HS-5 (cell line): Measurements from ENCODE around the gene CCSER2.
"Not testable (repeated sequence)": the region's sequence is repeated elsewhere in the genome, so short reads cannot be mapped to it uniquely, and the experiment has no call there.

Experiments used
- DNase-seq: peaks from one replicate; pipeline ENCODE4 v3.0.0-alpha.2; 2012; ENCODE audit warnings: low read depth

Gene CCSER2

GRCh38 chr10:84392181-84392580 lies 63.8 kb downstream of the CCSER2 start:
- DNase-seq = no peak

GRCh38 chr10:84395581-84395980 lies 67.2 kb downstream of the CCSER2 start:
- no peak for DNase-seq

GRCh38 chr10:84397735-84398144 lies 69.4 kb downstream of the CCSER2 start:
- no peak for DNase-seq

- DNase-seq = no peak
Measured at GRCh38 chr10:84398696-84399095, 70.3 kb downstream of the CCSER2 start.

- no peak for DNase-seq
Measured at GRCh38 chr10:84401854-84402611, 73.6 kb downstream of the CCSER2 start.

GRCh38 chr10:84404783-84405182 lies 76.4 kb downstream of the CCSER2 start:
- no peak for DNase-seq

GRCh38 chr10:84405662-84406061 lies 77.3 kb downstream of the CCSER2 start:
- DNase-seq = no peak

GRCh38 chr10:84406561-84406960 lies 78.2 kb downstream of the CCSER2 start:
- no peak for DNase-seq

- DNase-seq = no peak
Measured at GRCh38 chr10:84407388-84408049, 79.1 kb downstream of the CCSER2 start.

- DNase-seq = no peak
Measured at GRCh38 chr10:84412482-84412881, 84.1 kb downstream of the CCSER2 start.

GRCh38 chr10:84414110-84414509 lies 85.7 kb downstream of the CCSER2 start:
- DNase-seq = not testable (repeated sequence)

GRCh38 chr10:84415539-84416244 lies 87.3 kb downstream of the CCSER2 start:
- no peak for DNase-seq

GRCh38 chr10:84416245-84416555 lies 87.8 kb downstream of the CCSER2 start:
- no peak for DNase-seq

GRCh38 chr10:84423719-84424118 lies 95.3 kb downstream of the CCSER2 start:
- DNase-seq = no peak

GRCh38 chr10:84424731-84425167 lies 96.4 kb downstream of the CCSER2 start:
- DNase-seq = peak; percentile 64

- no peak for DNase-seq
Measured at GRCh38 chr10:84427903-84428650, 99.7 kb downstream of the CCSER2 start.

GRCh38 chr10:84428711-84429110 lies 100.3 kb downstream of the CCSER2 start:
- DNase-seq = no peak

- peak; percentile 10 for DNase-seq
Measured at GRCh38 chr10:84429926-84430520, 101.6 kb downstream of the CCSER2 start.

GRCh38 chr10:84432891-84433290 lies 104.5 kb downstream of the CCSER2 start:
- DNase-seq = no peak

GRCh38 chr10:84440781-84441180 lies 112.4 kb downstream of the CCSER2 start:
- DNase-seq = no peak

GRCh38 chr10:84447701-84448400 lies 119.5 kb downstream of the CCSER2 start:
- no peak for DNase-seq
